Measurements from ENCODE around the gene BRMS1. TPM values are rescaled to one million over a fixed set of nuclear protein-coding genes. Genes with fewer than 3 reads are reported as not detected.

BRMS1 gene
- total RNA-seq, 4 donors from 2014 or later, result 45.7 to 60.3 (median 57.3) TPM

DNA sequence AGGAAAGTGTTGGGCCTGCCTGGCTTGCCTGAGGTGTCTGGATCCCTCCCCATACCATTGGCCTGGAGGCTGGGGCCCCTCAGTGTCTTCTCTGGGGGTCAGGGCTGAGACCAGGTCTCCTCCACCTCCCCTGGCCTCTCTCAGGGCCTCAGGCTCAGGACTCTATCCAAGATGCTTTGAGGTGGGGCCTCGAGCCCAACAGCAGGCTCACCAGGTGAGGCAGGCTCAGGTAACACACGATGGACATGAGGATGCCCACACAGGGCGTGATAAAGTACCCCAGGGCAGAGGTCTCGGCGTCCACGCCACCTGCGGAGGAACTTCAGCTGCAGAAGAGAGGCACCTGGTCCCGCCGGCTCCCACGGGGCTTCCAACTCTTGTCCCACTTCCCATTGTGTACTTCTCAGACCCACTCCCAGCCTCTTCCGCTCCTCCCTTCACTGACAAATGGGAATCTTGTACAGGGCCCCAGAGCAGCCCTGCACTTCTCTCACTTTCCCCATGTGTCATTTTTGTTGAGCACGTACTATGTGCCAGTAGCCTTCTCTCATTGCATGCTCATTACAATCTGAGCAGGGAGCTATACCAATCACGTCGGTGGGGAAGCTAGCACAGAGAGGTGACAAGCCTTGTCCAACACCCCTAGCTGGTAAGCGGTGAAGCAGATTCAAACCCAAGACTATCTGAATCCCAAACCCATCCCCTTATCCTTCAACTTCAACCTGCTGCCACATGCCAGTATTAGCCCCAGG, 22.8 kb upstream of the BRMS1 start:
- Histone ChIP-seq H3K4me3 (no peak overlapping the region), H3K9me3 (no peaks in the 10 kb centered on the region), H3K36me3 (no peaks in the 10 kb centered on the region), H3K27ac (no peak overlapping the region), H3K4me1 (peaks cover 23% of the 10 kb centered on the region), H3K27me3 (peaks cover 7% of the 10 kb centered on the region)
- TF ChIP-seq, protein P1, sequence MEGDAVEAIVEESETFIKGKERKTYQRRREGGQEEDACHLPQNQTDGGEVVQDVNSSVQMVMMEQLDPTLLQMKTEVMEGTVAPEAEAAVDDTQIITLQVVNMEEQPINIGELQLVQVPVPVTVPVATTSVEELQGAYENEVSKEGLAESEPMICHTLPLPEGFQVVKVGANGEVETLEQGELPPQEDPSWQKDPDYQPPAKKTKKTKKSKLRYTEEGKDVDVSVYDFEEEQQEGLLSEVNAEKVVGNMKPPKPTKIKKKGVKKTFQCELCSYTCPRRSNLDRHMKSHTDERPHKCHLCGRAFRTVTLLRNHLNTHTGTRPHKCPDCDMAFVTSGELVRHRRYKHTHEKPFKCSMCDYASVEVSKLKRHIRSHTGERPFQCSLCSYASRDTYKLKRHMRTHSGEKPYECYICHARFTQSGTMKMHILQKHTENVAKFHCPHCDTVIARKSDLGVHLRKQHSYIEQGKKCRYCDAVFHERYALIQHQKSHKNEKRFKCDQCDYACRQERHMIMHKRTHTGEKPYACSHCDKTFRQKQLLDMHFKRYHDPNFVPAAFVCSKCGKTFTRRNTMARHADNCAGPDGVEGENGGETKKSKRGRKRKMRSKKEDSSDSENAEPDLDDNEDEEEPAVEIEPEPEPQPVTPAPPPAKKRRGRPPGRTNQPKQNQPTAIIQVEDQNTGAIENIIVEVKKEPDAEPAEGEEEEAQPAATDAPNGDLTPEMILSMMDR (IDR thresholded peaks at IDR 0.05), result no peak
- no peak for TF ChIP-seq POLR2A (IDR thresholded peaks at IDR 0.05)
- DNase-seq (ENCODE audit: low spot score in 2 of 2), result no peak
- 82% methylated on average over 15 of the region's 15 CpGs for WGBS

DNA sequence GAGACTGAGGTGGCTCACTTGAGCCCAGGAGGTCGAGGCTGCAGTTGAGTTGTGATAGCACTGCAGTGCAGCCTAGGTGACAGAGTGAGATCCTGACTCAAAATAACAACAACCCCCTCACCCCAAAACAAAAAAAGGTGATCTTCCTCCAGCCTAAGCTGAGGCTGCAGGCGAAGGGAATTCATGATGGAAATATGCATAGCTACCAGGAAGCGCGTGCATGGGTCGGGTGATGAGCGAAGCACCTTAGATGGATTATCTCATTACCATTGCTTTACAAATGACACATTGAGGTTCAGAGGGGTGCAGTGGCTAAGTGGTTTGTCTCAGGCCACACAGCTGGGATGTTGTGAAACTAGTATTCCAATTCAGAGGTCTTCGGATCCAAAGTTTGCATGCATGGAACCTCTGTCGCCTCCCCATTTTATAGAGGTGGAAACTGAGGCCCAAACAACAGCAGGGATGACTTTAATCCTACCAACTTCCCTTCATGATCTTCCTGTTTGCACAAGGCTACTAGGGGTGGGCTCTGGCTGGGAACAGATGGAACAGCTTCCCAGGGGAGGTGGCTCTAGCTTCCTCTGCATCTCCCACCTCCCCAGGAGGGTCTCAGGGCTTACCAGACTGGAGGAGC, 22.1 kb upstream of the BRMS1 start:
- Histone ChIP-seq H3K4me3 (no peak overlapping the region), H3K27ac (no peak overlapping the region), H3K4me1 (peaks cover 15% of the 10 kb centered on the region), H3K36me3 (no peaks in the 10 kb centered on the region), H3K9me3 (no peaks in the 10 kb centered on the region), H3K27me3 (peaks cover 6% of the 10 kb centered on the region)
- 95% methylated on average over 8 of the region's 8 CpGs for WGBS
- no peak for TF ChIP-seq POLR2AphosphoS5 (IDR thresholded peaks at IDR 0.05)
- no peak for DNase-seq (ENCODE audit: low spot score in 2 of 2)

DNA sequence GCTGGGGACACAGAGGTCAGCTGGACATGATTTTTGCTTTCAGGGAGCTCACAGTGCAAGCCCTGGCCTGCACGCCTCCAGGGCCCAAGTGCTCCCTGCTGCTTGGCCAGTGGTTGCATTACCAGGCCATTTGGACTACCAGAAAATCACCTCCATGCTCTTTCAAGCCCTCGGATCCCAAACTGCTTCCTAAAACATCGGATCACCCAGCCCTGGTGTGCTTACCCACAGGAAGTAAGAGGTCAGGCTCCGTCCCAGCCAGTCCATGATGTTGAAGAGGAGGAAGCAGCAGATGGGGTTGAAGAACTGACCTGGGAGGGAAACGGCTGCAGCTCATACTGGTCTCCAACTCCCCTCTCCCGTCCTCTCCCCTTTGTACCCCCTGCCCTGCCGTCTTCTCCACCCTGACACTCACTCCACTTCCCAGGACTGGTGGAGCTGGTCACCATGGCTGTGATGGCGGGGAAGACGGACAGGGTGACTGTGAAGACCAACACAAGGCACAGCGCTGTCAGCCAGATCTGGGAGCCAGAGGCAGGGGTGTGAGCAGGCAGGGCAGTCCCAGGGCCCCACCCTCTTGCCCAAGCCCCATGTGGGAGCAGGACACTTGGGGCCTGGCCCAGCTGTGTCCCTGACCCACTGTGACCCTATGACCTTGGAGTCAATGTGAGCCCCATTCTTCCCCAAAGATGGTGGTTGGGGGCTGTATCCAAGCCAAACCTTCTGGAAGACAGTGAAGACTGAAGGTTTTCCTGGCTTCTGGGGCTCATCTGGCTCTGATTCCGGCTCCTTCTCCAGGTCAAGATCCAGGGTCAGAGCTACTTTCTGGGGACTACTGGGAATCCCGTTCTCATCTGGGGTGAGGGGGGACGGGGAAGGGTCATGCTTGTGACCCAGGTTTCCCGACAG, 21.1 kb upstream of the BRMS1 start:
- no peak overlapping the region for H3K27ac ChIP-seq
- H3K4me3 ChIP-seq, result no peak overlapping the region
- 67% methylated on average over 14 of the region's 14 CpGs for WGBS
- H3K4me1 ChIP-seq, result peaks cover 5% of the 10 kb centered on the region
- DNase-seq (ENCODE audit: low spot score in 2 of 2), result no peak
- TF ChIP-seq POLR2AphosphoS5 (IDR thresholded peaks at IDR 0.05) (no peak), EP300 (IDR thresholded peaks at IDR 0.05) (no peak)
- no peaks in the 10 kb centered on the region for H3K9me3 ChIP-seq
- no peaks in the 10 kb centered on the region for H3K36me3 ChIP-seq
- H3K27me3 ChIP-seq, result no peaks in the 10 kb centered on the region

DNA sequence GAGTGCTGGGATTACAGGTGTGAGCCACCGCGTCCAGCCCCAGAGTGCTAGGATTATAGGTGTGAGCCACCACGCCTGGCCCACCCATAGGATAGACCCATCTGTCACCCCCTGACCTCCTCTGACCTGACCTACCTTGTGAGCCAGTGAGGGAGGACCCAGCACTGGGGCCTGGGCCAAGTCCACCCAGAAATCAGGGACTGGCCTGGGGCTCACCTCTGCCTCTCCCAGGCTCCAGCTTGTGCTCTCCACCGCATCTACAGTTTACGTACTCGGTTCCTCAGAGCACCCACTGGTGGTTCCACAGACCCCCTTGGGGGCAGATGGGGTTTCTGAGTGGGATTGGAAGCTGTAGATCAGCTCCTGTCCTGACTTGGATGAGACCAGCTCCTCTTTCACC, 20.3 kb upstream of the BRMS1 start:
- Histone ChIP-seq H3K4me3 (no peak overlapping the region), H3K9me3 (no peaks in the 10 kb centered on the region), H3K27ac (no peak overlapping the region), H3K27me3 (no peaks in the 10 kb centered on the region), H3K36me3 (no peaks in the 10 kb centered on the region), H3K4me1 (peaks cover 2% of the 10 kb centered on the region)
- no peak for DNase-seq (ENCODE audit: low spot score in 2 of 2)
- TF ChIP-seq POLR2AphosphoS5 (IDR thresholded peaks at IDR 0.05) (no peak), EP300 (IDR thresholded peaks at IDR 0.05) (no peak)
- TF ChIP-seq, protein P1 (IDR thresholded peaks at IDR 0.05), result no peak
- 81% methylated on average over 6 of the region's 6 CpGs for WGBS

DNA sequence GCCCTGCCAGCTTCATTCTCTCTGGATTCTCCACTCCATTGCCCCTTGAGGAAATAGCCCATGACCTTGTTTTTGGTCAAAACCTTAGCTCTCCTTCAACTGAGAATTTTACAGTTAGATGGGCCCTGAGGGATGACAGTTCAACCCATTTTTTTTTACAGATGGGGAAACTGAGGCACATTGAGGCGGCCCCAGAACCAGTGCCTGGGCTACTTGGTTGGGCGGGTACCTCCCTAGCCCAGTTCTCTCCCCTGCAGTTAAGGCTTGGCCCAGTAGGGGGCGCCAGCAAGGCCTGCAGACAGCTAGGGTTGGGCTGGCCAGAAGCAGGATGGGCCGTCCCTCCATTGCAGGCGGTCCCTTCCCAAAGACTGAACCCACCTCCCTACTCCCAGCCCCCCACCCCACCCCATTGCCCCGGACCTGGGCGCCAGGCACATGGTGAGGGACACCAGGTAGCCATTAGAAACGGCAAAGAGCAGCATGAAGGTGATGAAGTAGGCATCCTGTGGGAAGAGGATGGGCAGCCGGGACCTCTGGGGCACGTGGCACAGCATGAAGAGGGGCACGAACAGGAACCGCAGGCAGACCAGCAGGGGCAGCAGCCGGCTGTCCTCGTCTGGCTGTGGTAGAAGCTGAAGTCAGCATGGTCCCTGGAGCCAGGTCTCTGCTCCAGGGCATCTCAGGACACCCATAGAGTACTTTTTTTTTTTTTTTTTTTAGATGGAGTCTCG, 19.1 kb upstream of the BRMS1 start:
- Histone ChIP-seq H3K4me1 (peaks cover 2% of the 10 kb centered on the region), H3K4me3 (no peak overlapping the region), H3K36me3 (no peaks in the 10 kb centered on the region), H3K9me3 (no peaks in the 10 kb centered on the region), H3K27me3 (no peaks in the 10 kb centered on the region), H3K27ac (no peak overlapping the region)
- TF ChIP-seq, protein P1 (IDR thresholded peaks at IDR 0.05), result peak in 1 of 2 donors; percentile 58
- TF ChIP-seq POLR2A (IDR thresholded peaks at IDR 0.05), result no peak
- DNase-seq (ENCODE audit: low spot score in 2 of 2), result no peak
- WGBS, result 92% methylated on average over 13 of the region's 15 CpGs
